AG08395 (cell line): Measurements from ENCODE around the gene NAV1.
A peak's percentile ranks its signal among the peaks of the same experiment; 100 is the strongest.

ENCODE experiments used
- DNase-seq: peaks from one replicate; pipeline ENCODE4 v3.0.0; 2012; ENCODE audit warnings: mixed read lengths, low spot score

The NAV1 gene

GRCh38 chr1:201551096-201551495 is 12.2 kb downstream of the NAV1 start:
- DNase-seq = no peak

- peak; percentile 82 for DNase-seq
Observed at GRCh38 chr1:201551877-201552731, 13.2 kb downstream of the NAV1 start.

- peak; percentile 70 for DNase-seq
Observed at GRCh38 chr1:201552941-201553351, 14.0 kb downstream of the NAV1 start.

- no peak for DNase-seq
Observed at GRCh38 chr1:201553496-201554189, 14.7 kb downstream of the NAV1 start.

- DNase-seq = no peak
Observed at GRCh38 chr1:201554190-201554600, 15.3 kb downstream of the NAV1 start.

GRCh38 chr1:201554789-201555592 is 16.1 kb downstream of the NAV1 start:
- no peak for DNase-seq

GRCh38 chr1:201555593-201555945 is 16.6 kb downstream of the NAV1 start:
- DNase-seq = no peak

- no peak for DNase-seq
Observed at GRCh38 chr1:201556841-201557571, 18.1 kb downstream of the NAV1 start.

GRCh38 chr1:201557572-201557958 is 18.6 kb downstream of the NAV1 start:
- no peak for DNase-seq

GRCh38 chr1:201559679-201560162 is 20.8 kb downstream of the NAV1 start:
- DNase-seq = peak; percentile 84

- DNase-seq = no peak
Observed at GRCh38 chr1:201560328-201561194, 21.6 kb downstream of the NAV1 start.

GRCh38 chr1:201561195-201561564 is 22.3 kb downstream of the NAV1 start:
- no peak for DNase-seq

- no peak for DNase-seq
Observed at GRCh38 chr1:201561601-201562000, 22.7 kb downstream of the NAV1 start.

- peak; percentile 94 for DNase-seq
Observed at GRCh38 chr1:201562257-201562656, 23.3 kb downstream of the NAV1 start.

GRCh38 chr1:201562659-201563405 is 23.9 kb downstream of the NAV1 start:
- DNase-seq = peak; percentile 86

GRCh38 chr1:201563406-201563780 is 24.5 kb downstream of the NAV1 start:
- DNase-seq = peak; percentile 1

- DNase-seq = no peak
Observed at GRCh38 chr1:201563941-201564340, 25.0 kb downstream of the NAV1 start.

GRCh38 chr1:201565024-201565730 is 26.2 kb downstream of the NAV1 start:
- DNase-seq = peak; percentile 0

GRCh38 chr1:201565771-201566528 is 27.0 kb downstream of the NAV1 start:
- DNase-seq = peak; percentile 2
